Measurements from ENCODE around the gene GGA2.

The GGA2 gene

GRCh38 chr16:23528644-23529310 is 18.5 kb upstream of the GGA2 start:
- Histone ChIP-seq H2BK120ac (ENCODE audit: insufficient read depth, low read length, poor library complexity) (no peak overlapping the region), H3K27ac (ENCODE audit: low read depth, low read length) (no peak overlapping the region), H4K91ac (ENCODE audit: low read depth, low read length) (no peak overlapping the region), H4K8ac (ENCODE audit: low read depth, low read length) (no peak overlapping the region), H3K27me3 (ENCODE audit: insufficient read depth, low read length) (no peaks in the 10 kb centered on the region), H3K23ac (ENCODE audit: low read length) (no peak overlapping the region), H2AK5ac (ENCODE audit: low read length) (no peak overlapping the region), H4K12ac (ENCODE audit: low read depth, low read length) (no peak overlapping the region), H3K4ac (ENCODE audit: low read depth, low read length) (no peak overlapping the region), H3K9me3 (ENCODE audit: insufficient read depth, low read depth, low read length) (peaks cover 1% of the 10 kb centered on the region), H3K4me3 (ENCODE audit: low read depth, low read length) (no peak overlapping the region), H3K79me2 (ENCODE audit: control insufficient read depth, insufficient read depth, low read length, poor library complexity) (no peaks in the 10 kb centered on the region), H3K36me3 (ENCODE audit: control insufficient read depth in 1 of 2, insufficient read depth in 2 of 2, low read length in 2 of 2) (peaks cover 33 to 53% of the 10 kb centered on the region in 2 experiments), H2AFZ (ENCODE audit: insufficient read depth, low read length, poor library complexity) (no peak overlapping the region), H3K4me2 (ENCODE audit: low read length) (no peak overlapping the region), H3K9ac (ENCODE audit: low read length) (no peak overlapping the region), H2BK5ac (ENCODE audit: low read depth, low read length, poor library complexity) (no peak overlapping the region), H3K18ac (ENCODE audit: low read length) (no peak overlapping the region), H3K14ac (ENCODE audit: low read length) (no peak overlapping the region), H3K4me1 (ENCODE audit: control insufficient read depth in 1 of 2, insufficient read depth in 2 of 2, low read length in 2 of 2) (no peaks in the 10 kb centered on the region), H3K79me1 (ENCODE audit: low read length) (no peaks in the 10 kb centered on the region), H2BK12ac (ENCODE audit: low read length) (no peak overlapping the region)
- no CpG with 5 or more reads among the region's 10 CpGs for WGBS (ENCODE audit: extremely low coverage, insufficient coverage, insufficient read length)
- no peak for DNase-seq

- no peak overlapping the region for H3K18ac ChIP-seq (ENCODE audit: low read length)
- no peak overlapping the region for H2AK5ac ChIP-seq (ENCODE audit: low read length)
- peaks cover 1% of the 10 kb centered on the region for H3K9me3 ChIP-seq (ENCODE audit: insufficient read depth, low read depth, low read length)
- H2AFZ ChIP-seq (ENCODE audit: insufficient read depth, low read length, poor library complexity) = no peak overlapping the region
- peaks cover 34 to 51% of the 10 kb centered on the region in 2 experiments for H3K36me3 ChIP-seq (ENCODE audit: control insufficient read depth in 1 of 2, insufficient read depth in 2 of 2, low read length in 2 of 2)
- H4K91ac ChIP-seq (ENCODE audit: low read depth, low read length) = no peak overlapping the region
- no peak overlapping the region for H2BK5ac ChIP-seq (ENCODE audit: low read depth, low read length, poor library complexity)
- H3K4me1 ChIP-seq (ENCODE audit: control insufficient read depth in 1 of 2, insufficient read depth in 2 of 2, low read length in 2 of 2) = no peaks in the 10 kb centered on the region
- H2BK12ac ChIP-seq (ENCODE audit: low read length) = no peak overlapping the region
- DNase-seq = no peak
- no CpG with 5 or more reads among the region's 11 CpGs for WGBS (ENCODE audit: extremely low coverage, insufficient coverage, insufficient read length)
- H3K79me1 ChIP-seq (ENCODE audit: low read length) = no peaks in the 10 kb centered on the region
- no peaks in the 10 kb centered on the region for H3K27me3 ChIP-seq (ENCODE audit: insufficient read depth, low read length)
- no peak overlapping the region for H3K9ac ChIP-seq (ENCODE audit: low read length)
- no peak overlapping the region for H2BK120ac ChIP-seq (ENCODE audit: insufficient read depth, low read length, poor library complexity)
- no peak overlapping the region for H3K27ac ChIP-seq (ENCODE audit: low read depth, low read length)
- no peak overlapping the region for H3K14ac ChIP-seq (ENCODE audit: low read length)
- H3K4me2 ChIP-seq (ENCODE audit: low read length) = no peak overlapping the region
- H4K12ac ChIP-seq (ENCODE audit: low read depth, low read length) = no peak overlapping the region
- H3K4me3 ChIP-seq (ENCODE audit: low read depth, low read length) = no peak overlapping the region
- no peak overlapping the region for H4K8ac ChIP-seq (ENCODE audit: low read depth, low read length)
- H3K79me2 ChIP-seq (ENCODE audit: control insufficient read depth, insufficient read depth, low read length, poor library complexity) = no peaks in the 10 kb centered on the region
- H3K23ac ChIP-seq (ENCODE audit: low read length) = no peak overlapping the region
- H3K4ac ChIP-seq (ENCODE audit: low read depth, low read length) = no peak overlapping the region
Observed at GRCh38 chr16:23527961-23528643, 17.8 kb upstream of the GGA2 start.

GRCh38 chr16:23524886-23525285 is 14.6 kb upstream of the GGA2 start:
- Histone ChIP-seq H3K79me1 (ENCODE audit: low read length) (no peaks in the 10 kb centered on the region), H3K79me2 (ENCODE audit: control insufficient read depth, insufficient read depth, low read length, poor library complexity) (no peaks in the 10 kb centered on the region), H2AK5ac (ENCODE audit: low read length) (no peak overlapping the region), H4K91ac (ENCODE audit: low read depth, low read length) (no peak overlapping the region), H3K36me3 (ENCODE audit: control insufficient read depth in 1 of 2, insufficient read depth in 2 of 2, low read length in 2 of 2) (peaks cover 34 to 43% of the 10 kb centered on the region in 2 experiments), H3K14ac (ENCODE audit: low read length) (no peak overlapping the region), H3K27me3 (ENCODE audit: insufficient read depth, low read length) (no peaks in the 10 kb centered on the region), H3K27ac (ENCODE audit: low read depth, low read length) (no peak overlapping the region), H3K4me1 (ENCODE audit: control insufficient read depth in 1 of 2, insufficient read depth in 2 of 2, low read length in 2 of 2) (no peaks in the 10 kb centered on the region), H2BK120ac (ENCODE audit: insufficient read depth, low read length, poor library complexity) (no peak overlapping the region), H3K9me3 (ENCODE audit: insufficient read depth, low read depth, low read length) (peaks cover 1% of the 10 kb centered on the region), H3K9ac (ENCODE audit: low read length) (no peak overlapping the region), H3K18ac (ENCODE audit: low read length) (no peak overlapping the region), H3K4ac (ENCODE audit: low read depth, low read length) (no peak overlapping the region), H3K23ac (ENCODE audit: low read length) (no peak overlapping the region), H2BK12ac (ENCODE audit: low read length) (no peak overlapping the region), H3K4me3 (ENCODE audit: low read depth, low read length) (no peak overlapping the region), H4K12ac (ENCODE audit: low read depth, low read length) (no peak overlapping the region), H3K4me2 (ENCODE audit: low read length) (no peak overlapping the region), H2AFZ (ENCODE audit: insufficient read depth, low read length, poor library complexity) (no peak overlapping the region), H2BK5ac (ENCODE audit: low read depth, low read length, poor library complexity) (no peak overlapping the region), H4K8ac (ENCODE audit: low read depth, low read length) (no peak overlapping the region)
- no CpG with 5 or more reads among the region's 3 CpGs for WGBS (ENCODE audit: extremely low coverage, insufficient coverage, insufficient read length)
- no peak for DNase-seq

DNA sequence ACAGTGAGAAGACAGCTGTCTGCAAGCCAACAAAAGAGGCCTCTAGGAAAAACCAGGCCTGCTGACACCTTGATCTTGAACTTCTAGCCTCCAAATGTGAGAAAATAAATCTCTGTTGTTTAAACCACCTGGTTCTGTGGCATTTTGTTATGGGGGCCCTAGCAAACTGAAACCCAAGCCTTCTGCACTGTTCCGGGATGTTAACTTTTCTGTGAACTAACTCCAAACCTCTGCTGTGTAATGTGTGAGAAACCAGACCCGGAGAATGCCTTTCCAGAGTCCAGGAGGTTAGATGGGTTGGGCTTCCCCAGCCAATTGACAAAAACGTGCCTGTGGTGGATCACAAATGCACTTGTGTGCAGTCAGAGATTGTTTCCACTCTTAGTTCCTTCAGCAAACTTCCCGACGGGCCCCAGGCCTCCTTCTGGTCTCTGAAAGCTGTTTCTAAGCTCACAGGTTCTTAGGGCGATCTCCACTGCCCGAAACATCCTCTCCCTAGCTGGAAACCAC is 13.6 kb upstream of the GGA2 start:
- no peak overlapping the region for H3K23ac ChIP-seq (ENCODE audit: low read length)
- no peak overlapping the region for H2AK5ac ChIP-seq (ENCODE audit: low read length)
- peaks cover 1% of the 10 kb centered on the region for H3K9me3 ChIP-seq (ENCODE audit: insufficient read depth, low read depth, low read length)
- H3K27ac ChIP-seq (ENCODE audit: low read depth, low read length) = no peak overlapping the region
- H2BK5ac ChIP-seq (ENCODE audit: low read depth, low read length, poor library complexity) = no peak overlapping the region
- no peak overlapping the region for H3K4me2 ChIP-seq (ENCODE audit: low read length)
- H4K8ac ChIP-seq (ENCODE audit: low read depth, low read length) = no peak overlapping the region
- no peak overlapping the region for H3K9ac ChIP-seq (ENCODE audit: low read length)
- no peak overlapping the region for H4K91ac ChIP-seq (ENCODE audit: low read depth, low read length)
- no peak overlapping the region for H4K12ac ChIP-seq (ENCODE audit: low read depth, low read length)
- no peaks in the 10 kb centered on the region for H3K27me3 ChIP-seq (ENCODE audit: insufficient read depth, low read length)
- DNase-seq = no peak
- no peaks in the 10 kb centered on the region for H3K79me1 ChIP-seq (ENCODE audit: low read length)
- H3K4me3 ChIP-seq (ENCODE audit: low read depth, low read length) = no peak overlapping the region
- H2AFZ ChIP-seq (ENCODE audit: insufficient read depth, low read length, poor library complexity) = no peak overlapping the region
- WGBS (ENCODE audit: extremely low coverage, insufficient coverage, insufficient read length) = no CpG with 5 or more reads among the region's 7 CpGs
- H3K79me2 ChIP-seq (ENCODE audit: control insufficient read depth, insufficient read depth, low read length, poor library complexity) = no peaks in the 10 kb centered on the region
- no peak overlapping the region for H3K4ac ChIP-seq (ENCODE audit: low read depth, low read length)
- H3K14ac ChIP-seq (ENCODE audit: low read length) = no peak overlapping the region
- H3K18ac ChIP-seq (ENCODE audit: low read length) = no peak overlapping the region
- peaks cover 25 to 40% of the 10 kb centered on the region in 2 experiments for H3K36me3 ChIP-seq (ENCODE audit: control insufficient read depth in 1 of 2, insufficient read depth in 2 of 2, low read length in 2 of 2)
- H2BK12ac ChIP-seq (ENCODE audit: low read length) = no peak overlapping the region
- H2BK120ac ChIP-seq (ENCODE audit: insufficient read depth, low read length, poor library complexity) = no peak overlapping the region
- no peaks in the 10 kb centered on the region for H3K4me1 ChIP-seq (ENCODE audit: control insufficient read depth in 1 of 2, insufficient read depth in 2 of 2, low read length in 2 of 2)
